ENCODE results near the gene C9orf153.

GRCh38 chr9:86250123-86250522 is 9.3 kb downstream of the C9orf153 start:
- TF ChIP-seq CTCF (IDR thresholded peaks at IDR 0.05) (no peak), POLR2A (IDR thresholded peaks at IDR 0.05) (no peak)

Measured in body of pancreas (tissue), 4 donors.